ENCODE data around the gene ZNFX1. TPM values are rescaled to one million over a fixed set of nuclear protein-coding genes. Genes with fewer than 3 reads are reported as not detected.
"Not testable (repeated sequence)": the region's sequence is repeated elsewhere in the genome, so short reads cannot be mapped to it uniquely, and the experiment has no call there.

The ZNFX1 gene
- total RNA-seq, 1 donor from 2014 or later: 10.4 TPM

GRCh38 chr20:49319208-49319809 is 41.5 kb upstream of the ZNFX1 start:
- Mint-ChIP-seq H3K36me3 (ENCODE audit: low read depth) (peaks cover 2% of the 10 kb centered on the region), H3K27ac (ENCODE audit: unreplicated experiment) (no peak overlapping the region), H3K4me1 (peaks cover 12% of the 10 kb centered on the region), H3K9me3 (peaks cover 7% of the 10 kb centered on the region), H3K27me3 (ENCODE audit: low read depth) (peaks cover 93% of the 10 kb centered on the region), H3K4me3 (no peak overlapping the region)
- no peak for DNase-seq (ENCODE audit: low read depth, low spot score)
- no peak for TF ChIP-seq CTCF (conservative IDR thresholded peaks at IDR 0.05)

GRCh38 chr20:49318430-49319207 is 40.8 kb upstream of the ZNFX1 start:
- TF ChIP-seq CTCF (conservative IDR thresholded peaks at IDR 0.05): no peak
- peaks cover 7% of the 10 kb centered on the region for H3K9me3 Mint-ChIP-seq
- H3K4me1 Mint-ChIP-seq: peaks cover 7% of the 10 kb centered on the region
- no peak for DNase-seq (ENCODE audit: low read depth, low spot score)
- no peak overlapping the region for H3K27ac Mint-ChIP-seq (ENCODE audit: unreplicated experiment)
- peaks cover 95% of the 10 kb centered on the region for H3K27me3 Mint-ChIP-seq (ENCODE audit: low read depth)
- no peak overlapping the region for H3K4me3 Mint-ChIP-seq
- peaks cover 2% of the 10 kb centered on the region for H3K36me3 Mint-ChIP-seq (ENCODE audit: low read depth)

GRCh38 chr20:49318091-49318429 is 40.2 kb upstream of the ZNFX1 start:
- DNase-seq (ENCODE audit: low read depth, low spot score): no peak
- Mint-ChIP-seq H3K9me3 (peaks cover 7% of the 10 kb centered on the region), H3K4me1 (peaks cover 6% of the 10 kb centered on the region), H3K27me3 (ENCODE audit: low read depth) (peaks cover 97% of the 10 kb centered on the region), H3K4me3 (no peak overlapping the region), H3K27ac (ENCODE audit: unreplicated experiment) (no peak overlapping the region), H3K36me3 (ENCODE audit: low read depth) (peaks cover 2% of the 10 kb centered on the region)
- TF ChIP-seq CTCF (conservative IDR thresholded peaks at IDR 0.05): no peak

GRCh38 chr20:49316704-49317103 is 38.8 kb upstream of the ZNFX1 start:
- no peak for TF ChIP-seq CTCF (conservative IDR thresholded peaks at IDR 0.05)
- DNase-seq (ENCODE audit: low read depth, low spot score): no peak
- H3K4me1 Mint-ChIP-seq: peaks cover 6% of the 10 kb centered on the region
- H3K9me3 Mint-ChIP-seq: peaks cover 7% of the 10 kb centered on the region
- no peak overlapping the region for H3K4me3 Mint-ChIP-seq
- peaks cover 2% of the 10 kb centered on the region for H3K36me3 Mint-ChIP-seq (ENCODE audit: low read depth)
- H3K27ac Mint-ChIP-seq (ENCODE audit: unreplicated experiment): no peak overlapping the region
- H3K27me3 Mint-ChIP-seq (ENCODE audit: low read depth): peaks cover 93% of the 10 kb centered on the region

- DNase-seq (ENCODE audit: low read depth, low spot score): no peak
- Mint-ChIP-seq H3K4me1 (peaks cover 6% of the 10 kb centered on the region), H3K27me3 (ENCODE audit: low read depth) (peaks cover 91% of the 10 kb centered on the region), H3K9me3 (peaks cover 7% of the 10 kb centered on the region), H3K4me3 (no peak overlapping the region), H3K27ac (ENCODE audit: unreplicated experiment) (no peak overlapping the region), H3K36me3 (ENCODE audit: low read depth) (peaks cover 2% of the 10 kb centered on the region)
- TF ChIP-seq CTCF (conservative IDR thresholded peaks at IDR 0.05): no peak
Observed at GRCh38 chr20:49315580-49315979, 37.7 kb upstream of the ZNFX1 start.

- not testable (repeated sequence) for H3K36me3 Mint-ChIP-seq (ENCODE audit: low read depth); H3K4me1 Mint-ChIP-seq; DNase-seq (ENCODE audit: low read depth, low spot score); H3K27ac Mint-ChIP-seq (ENCODE audit: unreplicated experiment); H3K4me3 Mint-ChIP-seq; H3K9me3 Mint-ChIP-seq
- peaks cover 89% of the 10 kb centered on the region for H3K27me3 Mint-ChIP-seq (ENCODE audit: low read depth)
Observed at GRCh38 chr20:49314052-49314451, 36.2 kb upstream of the ZNFX1 start.
